K562 (cell line): ENCODE measurements around the gene CRB2. TPM values are rescaled to one million over a fixed set of nuclear protein-coding genes. Genes with fewer than 3 reads are reported as not detected.

ENCODE experiments used
- COPS2 ChIP-seq: fragments of 450-650 bp; conservative IDR thresholded peaks from 2 replicates; pipeline ENCODE4 v1.6.1; 2016; ENCODE audit warnings: mild to moderate bottlenecking, moderate library complexity
- ETV6 ChIP-seq, 3 experiments: fragments of 150-350 bp in 1 of 3; sonication (generic) in 1 of 3; formaldehyde crosslinking in 1 of 3; IDR thresholded peaks; 2 replicates each; pipeline versions ENCODE4 v1.6.1 to v1.8.0; 2014 to 2022; ENCODE audit warnings: borderline replicate concordance in 2 of 3, low read depth in 2 of 3, antibody characterized with exemption in 1 of 3, low read length in 1 of 3, mild to moderate bottlenecking in 1 of 3, missing genetic modification reagents in 1 of 3
- FOXJ2 ChIP-seq: fragments of 200-800 bp; sonication (Bioruptor generic); IDR thresholded peaks from 2 replicates; pipeline ENCODE4 v1.6.1; 2016; ENCODE audit warnings: missing genetic modification characterization, missing compliant biosample characterization
- HNRNPH1 ChIP-seq: fragments of 200-400 bp; formaldehyde crosslinking; optimal IDR thresholded peaks from 2 replicates; pipeline ENCODE3; 2017; ENCODE audit warnings: low read depth, mild to moderate bottlenecking, low read length, moderate library complexity
- HNRNPK ChIP-seq: fragments of 200-400 bp; formaldehyde crosslinking; IDR thresholded peaks from one replicate; pipeline ENCODE4 v1.6.1; 2018; ENCODE audit warnings: mild to moderate bottlenecking, low read depth, low read length; ENCODE audit not compliant: poor library complexity, severe bottlenecking
- JUND ChIP-seq, 2 experiments: IDR thresholded peaks; 2 replicates in 1 of 2; 3 replicates in 1 of 2; pipeline ENCODE4 v1.6.1; 2011; ENCODE audit warnings: borderline replicate concordance in 2 of 2, low read depth in 2 of 2, low read length in 2 of 2, improper control_type of control experiment in 1 of 2, missing biosample characterization in 1 of 2, missing genetic modification characterization in 1 of 2, missing genetic modification reagents in 1 of 2
- PHF20 ChIP-seq: fragments of 450-650 bp; IDR thresholded peaks from 2 replicates; pipeline ENCODE4 v1.6.1; 2018; ENCODE audit not compliant: partially characterized antibody
- PRMT5 ChIP-seq: sonication (generic); formaldehyde crosslinking; IDR thresholded peaks from 2 replicates; pipeline ENCODE4 v1.5.0; 2020; ENCODE audit warnings: missing genetic modification reagents
- SMARCE1 ChIP-seq: fragments of 450-650 bp; IDR thresholded peaks from 2 replicates; pipeline ENCODE4 v1.7.1; 2016; ENCODE audit warnings: mild to moderate bottlenecking
- SPI1 ChIP-seq: IDR thresholded peaks from 2 replicates; pipeline ENCODE4 v1.6.1; 2011; ENCODE audit warnings: low read depth, low read length, control low read depth, borderline replicate concordance
- SRF ChIP-seq, 2 experiments: fragments of 250-450, 450-650 bp in 1 of 2; sonication (Bioruptor Pico) in 1 of 2; sonication (generic) in 1 of 2; formaldehyde crosslinking; IDR thresholded peaks; 2 replicates each; pipeline versions ENCODE4 v1.5.0 to v1.5.1; 2020 to 2022; ENCODE audit warnings: mild to moderate bottlenecking in 1 of 2, missing genetic modification reagents in 1 of 2
- TCF7 ChIP-seq: sonication (generic); IDR thresholded peaks from 2 replicates; pipeline ENCODE4 v1.6.1; 2016; ENCODE audit warnings: antibody characterized with exemption, borderline replicate concordance
- TOE1 ChIP-seq, 2 experiments: fragments of 450-650 bp in 1 of 2; sonication (generic) in 1 of 2; formaldehyde crosslinking in 1 of 2; IDR thresholded peaks; 2 replicates each; pipeline versions ENCODE4 v1.7.1 to v1.8.0; 2016 to 2022; ENCODE audit warnings: borderline replicate concordance in 2 of 2, mild to moderate bottlenecking in 2 of 2, antibody characterized with exemption in 1 of 2, inconsistent platforms in 1 of 2, low read depth in 1 of 2, missing genetic modification reagents in 1 of 2, moderate library complexity in 1 of 2
- polyA plus RNA-seq, 8 experiments: library from polyadenylated mRNA; depleted of rRNA in 4 of 8; stranded (reverse) in 5 of 8; unstranded in 3 of 8; fragments of >200 nt; fragmentation: Nextera tagmentation in 2 of 8; fragmentation: Illumina TruSeq in 1 of 8; extraction: Ambion mirVana in 2 of 8; extraction: Trizol in 1 of 8; gene quantifications; 2 replicates each; pipeline versions ENCODE4 v1.2.1 to v1.2.3, GENCODE V29; 2011 to 2014; ENCODE audit warnings: inconsistent platforms in 1 of 8, missing spikeins in 1 of 8
- total RNA-seq, 7 experiments: library from RNA; depleted of rRNA in 6 of 7; stranded (reverse); fragments of >200 nt in 6 of 7; fragmentation: Illumina TruSeq in 2 of 7; extraction: Trizol in 2 of 7; gene quantifications; 2 replicates each; pipeline versions ENCODE4 v1.2.1 to v1.2.3, GENCODE V29; 2011 to 2021; ENCODE audit warnings: low replicate concordance in 1 of 7
- TF ChIP-seq, protein P1 (sequence below): fragments of 250-450 bp; sonication (Bioruptor Pico); IDR thresholded peaks from 2 replicates; pipeline ENCODE4 v1.4.0; 2020
- TF ChIP-seq, protein P2 (sequence below): fragments of 250-450 bp; sonication (Bioruptor Pico); IDR thresholded peaks from 2 replicates; pipeline ENCODE4 v1.8.0; 2022; ENCODE audit warnings: inconsistent platforms
- TF ChIP-seq, protein P3 (sequence below): sonication (generic); formaldehyde crosslinking; IDR thresholded peaks from 2 replicates; pipeline ENCODE4 v1.8.0; 2022; ENCODE audit warnings: missing genetic modification reagents, mild to moderate bottlenecking, borderline replicate concordance

The CRB2 gene
- total and polyA plus RNA-seq, 9 of the 15 experiments (the other 6 are each of a cell fraction or from before 2014, with no cell fraction given) = 0.13 to 1.2 (median 0.25) TPM; not detected in 2

DNA sequence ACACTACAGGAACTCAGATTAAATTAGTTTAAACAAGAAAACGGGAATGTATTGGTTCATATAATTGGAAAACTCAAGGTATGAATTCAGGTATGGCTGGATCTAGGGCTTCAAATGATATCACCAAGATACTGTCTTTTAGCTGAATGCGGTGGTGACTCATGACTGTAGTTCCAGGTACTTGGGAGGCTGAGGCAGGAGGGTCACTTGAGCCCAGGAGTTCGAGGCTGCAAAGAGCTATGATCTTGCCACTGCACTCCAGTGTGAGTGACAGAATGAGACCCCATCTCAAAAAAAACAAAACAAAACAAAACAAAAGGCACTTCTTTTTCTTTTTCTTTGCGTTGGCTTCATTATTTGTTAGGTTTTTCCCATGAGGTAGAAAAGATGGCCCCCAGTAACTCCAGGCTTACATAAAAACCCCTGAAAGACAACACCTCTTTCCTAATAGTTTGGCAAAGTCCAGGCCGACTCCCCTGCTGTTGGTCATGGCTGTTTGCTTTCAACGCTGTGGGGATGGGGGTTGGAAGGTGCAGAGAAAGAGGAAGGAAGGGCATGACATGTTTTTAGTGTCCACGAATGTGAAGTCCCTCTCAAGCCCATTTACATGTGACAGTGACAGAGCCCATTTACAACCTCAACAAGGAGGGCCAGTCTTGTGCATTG, 39.8 kb upstream of the CRB2 start (continued):
- TF ChIP-seq, protein P1, sequence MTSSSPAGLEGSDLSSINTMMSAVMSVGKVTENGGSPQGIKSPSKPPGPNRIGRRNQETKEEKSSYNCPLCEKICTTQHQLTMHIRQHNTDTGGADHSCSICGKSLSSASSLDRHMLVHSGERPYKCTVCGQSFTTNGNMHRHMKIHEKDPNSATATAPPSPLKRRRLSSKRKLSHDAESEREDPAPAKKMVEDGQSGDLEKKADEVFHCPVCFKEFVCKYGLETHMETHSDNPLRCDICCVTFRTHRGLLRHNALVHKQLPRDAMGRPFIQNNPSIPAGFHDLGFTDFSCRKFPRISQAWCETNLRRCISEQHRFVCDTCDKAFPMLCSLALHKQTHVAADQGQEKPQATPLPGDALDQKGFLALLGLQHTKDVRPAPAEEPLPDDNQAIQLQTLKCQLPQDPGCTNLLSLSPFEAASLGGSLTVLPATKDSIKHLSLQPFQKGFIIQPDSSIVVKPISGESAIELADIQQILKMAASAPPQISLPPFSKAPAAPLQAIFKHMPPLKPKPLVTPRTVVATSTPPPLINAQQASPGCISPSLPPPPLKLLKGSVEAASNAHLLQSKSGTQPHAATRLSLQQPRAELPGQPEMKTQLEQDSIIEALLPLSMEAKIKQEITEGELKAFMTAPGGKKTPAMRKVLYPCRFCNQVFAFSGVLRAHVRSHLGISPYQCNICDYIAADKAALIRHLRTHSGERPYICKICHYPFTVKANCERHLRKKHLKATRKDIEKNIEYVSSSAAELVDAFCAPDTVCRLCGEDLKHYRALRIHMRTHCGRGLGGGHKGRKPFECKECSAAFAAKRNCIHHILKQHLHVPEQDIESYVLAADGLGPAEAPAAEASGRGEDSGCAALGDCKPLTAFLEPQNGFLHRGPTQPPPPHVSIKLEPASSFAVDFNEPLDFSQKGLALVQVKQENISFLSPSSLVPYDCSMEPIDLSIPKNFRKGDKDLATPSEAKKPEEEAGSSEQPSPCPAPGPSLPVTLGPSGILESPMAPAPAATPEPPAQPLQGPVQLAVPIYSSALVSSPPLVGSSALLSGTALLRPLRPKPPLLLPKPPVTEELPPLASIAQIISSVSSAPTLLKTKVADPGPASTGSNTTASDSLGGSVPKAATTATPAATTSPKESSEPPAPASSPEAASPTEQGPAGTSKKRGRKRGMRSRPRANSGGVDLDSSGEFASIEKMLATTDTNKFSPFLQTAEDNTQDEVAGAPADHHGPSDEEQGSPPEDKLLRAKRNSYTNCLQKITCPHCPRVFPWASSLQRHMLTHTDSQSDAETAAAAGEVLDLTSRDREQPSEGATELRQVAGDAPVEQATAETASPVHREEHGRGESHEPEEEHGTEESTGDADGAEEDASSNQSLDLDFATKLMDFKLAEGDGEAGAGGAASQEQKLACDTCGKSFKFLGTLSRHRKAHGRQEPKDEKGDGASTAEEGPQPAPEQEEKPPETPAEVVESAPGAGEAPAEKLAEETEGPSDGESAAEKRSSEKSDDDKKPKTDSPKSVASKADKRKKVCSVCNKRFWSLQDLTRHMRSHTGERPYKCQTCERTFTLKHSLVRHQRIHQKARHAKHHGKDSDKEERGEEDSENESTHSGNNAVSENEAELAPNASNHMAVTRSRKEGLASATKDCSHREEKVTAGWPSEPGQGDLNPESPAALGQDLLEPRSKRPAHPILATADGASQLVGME (CRISPR knock-in tag) = no peak
- TF ChIP-seq TOE1 (IDR thresholded peaks at IDR 0.05; ENCODE audit: borderline replicate concordance) (no peak), TOE1 (CRISPR knock-in tag; IDR thresholded peaks at IDR 0.05; ENCODE audit: borderline replicate concordance, low read depth) (no peak), TCF7 (no peak), ETV6 (IDR thresholded peaks at IDR 0.05; ENCODE audit: borderline replicate concordance in 1 of 2, low read depth in 2 of 2, low read length in 1 of 2) (no peak), ETV6 (CRISPR knock-in tag; IDR thresholded peaks at IDR 0.05; ENCODE audit: borderline replicate concordance) (no peak), SRF (CRISPR knock-in tag; IDR thresholded peaks at IDR 0.05) (no peak), COPS2 (no peak), PRMT5 (no peak), SMARCE1 (no peak), SPI1 (peak; percentile 37), HNRNPK (no peak), HNRNPH1 (no peak), PHF20 (no peak), FOXJ2 (tag) (no peak), JUND (IDR thresholded peaks at IDR 0.05; ENCODE audit: borderline replicate concordance, low read depth, low read length) (peak; percentile 71), JUND (tag; IDR thresholded peaks at IDR 0.05; ENCODE audit: borderline replicate concordance, low read depth, low read length) (peak; percentile 28; the same call in 1 of the 3 replicates)
- TF ChIP-seq, protein P2, sequence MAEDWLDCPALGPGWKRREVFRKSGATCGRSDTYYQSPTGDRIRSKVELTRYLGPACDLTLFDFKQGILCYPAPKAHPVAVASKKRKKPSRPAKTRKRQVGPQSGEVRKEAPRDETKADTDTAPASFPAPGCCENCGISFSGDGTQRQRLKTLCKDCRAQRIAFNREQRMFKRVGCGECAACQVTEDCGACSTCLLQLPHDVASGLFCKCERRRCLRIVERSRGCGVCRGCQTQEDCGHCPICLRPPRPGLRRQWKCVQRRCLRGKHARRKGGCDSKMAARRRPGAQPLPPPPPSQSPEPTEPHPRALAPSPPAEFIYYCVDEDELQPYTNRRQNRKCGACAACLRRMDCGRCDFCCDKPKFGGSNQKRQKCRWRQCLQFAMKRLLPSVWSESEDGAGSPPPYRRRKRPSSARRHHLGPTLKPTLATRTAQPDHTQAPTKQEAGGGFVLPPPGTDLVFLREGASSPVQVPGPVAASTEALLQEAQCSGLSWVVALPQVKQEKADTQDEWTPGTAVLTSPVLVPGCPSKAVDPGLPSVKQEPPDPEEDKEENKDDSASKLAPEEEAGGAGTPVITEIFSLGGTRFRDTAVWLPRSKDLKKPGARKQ (CRISPR knock-in tag) = no peak
- TF ChIP-seq, protein P3, sequence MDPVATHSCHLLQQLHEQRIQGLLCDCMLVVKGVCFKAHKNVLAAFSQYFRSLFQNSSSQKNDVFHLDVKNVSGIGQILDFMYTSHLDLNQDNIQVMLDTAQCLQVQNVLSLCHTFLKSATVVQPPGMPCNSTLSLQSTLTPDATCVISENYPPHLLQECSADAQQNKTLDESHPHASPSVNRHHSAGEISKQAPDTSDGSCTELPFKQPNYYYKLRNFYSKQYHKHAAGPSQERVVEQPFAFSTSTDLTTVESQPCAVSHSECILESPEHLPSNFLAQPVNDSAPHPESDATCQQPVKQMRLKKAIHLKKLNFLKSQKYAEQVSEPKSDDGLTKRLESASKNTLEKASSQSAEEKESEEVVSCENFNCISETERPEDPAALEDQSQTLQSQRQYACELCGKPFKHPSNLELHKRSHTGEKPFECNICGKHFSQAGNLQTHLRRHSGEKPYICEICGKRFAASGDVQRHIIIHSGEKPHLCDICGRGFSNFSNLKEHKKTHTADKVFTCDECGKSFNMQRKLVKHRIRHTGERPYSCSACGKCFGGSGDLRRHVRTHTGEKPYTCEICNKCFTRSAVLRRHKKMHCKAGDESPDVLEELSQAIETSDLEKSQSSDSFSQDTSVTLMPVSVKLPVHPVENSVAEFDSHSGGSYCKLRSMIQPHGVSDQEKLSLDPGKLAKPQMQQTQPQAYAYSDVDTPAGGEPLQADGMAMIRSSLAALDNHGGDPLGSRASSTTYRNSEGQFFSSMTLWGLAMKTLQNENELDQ (CRISPR knock-in tag) = no peak
